ENCODE results near the gene ZNF606. TPM values are rescaled to one million over a fixed set of nuclear protein-coding genes. Genes with fewer than 3 reads are reported as not detected.
A peak's percentile ranks its signal among the peaks of the same experiment; 100 is the strongest.

The ZNF606 gene
- total RNA-seq, 2 experiments from 2014 or later = 11.1 to 13.6 TPM

GRCh38 chr19:58014141-58014540 lies 11.5 kb upstream of the ZNF606 start:
- intact Hi-C loops (cut with DNase I, micrococcal nuclease) = no loop called here
- peaks cover 22% of the 10 kb centered on the region for H3K36me3 Mint-ChIP-seq (ENCODE audit: low read depth)
- peaks cover 8% of the 10 kb centered on the region for H3K4me1 ChIP-seq (ENCODE audit: insufficient read depth, low read length)
- no peak overlapping the region for H3K27ac Mint-ChIP-seq
- H3K9me3 Mint-ChIP-seq = peaks cover 6% of the 10 kb centered on the region
- H3K4me3 ChIP-seq (ENCODE audit: low read length) = no peak overlapping the region
- no peak overlapping the region for H3K27ac ChIP-seq (ENCODE audit: low read depth in 1 of 2, low read length in 2 of 2)
- peaks cover 6% of the 10 kb centered on the region for H3K27me3 Mint-ChIP-seq
- H3K4me1 Mint-ChIP-seq (ENCODE audit: low read depth) = no peaks in the 10 kb centered on the region
- ChIA-PET CTCF (no interaction called here), POLR2A (no interaction called here)
- peaks cover 0 to 6% of the 10 kb centered on the region in 2 experiments for H3K27me3 ChIP-seq (ENCODE audit: control insufficient read depth in 1 of 2, insufficient read depth in 2 of 2, low read length in 2 of 2)
- H3K36me3 ChIP-seq (ENCODE audit: insufficient read depth, low read length) = no peaks in the 10 kb centered on the region
- H3K9me3 ChIP-seq (ENCODE audit: control insufficient read depth in 1 of 2, insufficient read depth in 1 of 2, low read length in 2 of 2) = peaks cover 39 to 80% of the 10 kb centered on the region in 2 experiments
- no peak for ATAC-seq (ENCODE audit: poor library complexity)
- no peak for DNase-seq
- TF ChIP-seq, protein P1, sequence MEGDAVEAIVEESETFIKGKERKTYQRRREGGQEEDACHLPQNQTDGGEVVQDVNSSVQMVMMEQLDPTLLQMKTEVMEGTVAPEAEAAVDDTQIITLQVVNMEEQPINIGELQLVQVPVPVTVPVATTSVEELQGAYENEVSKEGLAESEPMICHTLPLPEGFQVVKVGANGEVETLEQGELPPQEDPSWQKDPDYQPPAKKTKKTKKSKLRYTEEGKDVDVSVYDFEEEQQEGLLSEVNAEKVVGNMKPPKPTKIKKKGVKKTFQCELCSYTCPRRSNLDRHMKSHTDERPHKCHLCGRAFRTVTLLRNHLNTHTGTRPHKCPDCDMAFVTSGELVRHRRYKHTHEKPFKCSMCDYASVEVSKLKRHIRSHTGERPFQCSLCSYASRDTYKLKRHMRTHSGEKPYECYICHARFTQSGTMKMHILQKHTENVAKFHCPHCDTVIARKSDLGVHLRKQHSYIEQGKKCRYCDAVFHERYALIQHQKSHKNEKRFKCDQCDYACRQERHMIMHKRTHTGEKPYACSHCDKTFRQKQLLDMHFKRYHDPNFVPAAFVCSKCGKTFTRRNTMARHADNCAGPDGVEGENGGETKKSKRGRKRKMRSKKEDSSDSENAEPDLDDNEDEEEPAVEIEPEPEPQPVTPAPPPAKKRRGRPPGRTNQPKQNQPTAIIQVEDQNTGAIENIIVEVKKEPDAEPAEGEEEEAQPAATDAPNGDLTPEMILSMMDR (IDR thresholded peaks at IDR 0.05) = no peak
- H3K4me3 Mint-ChIP-seq = no peak overlapping the region

GRCh38 chr19:58010507-58010906 lies 7.9 kb upstream of the ZNF606 start:
- DNase-seq (no peak), ATAC-seq (ENCODE audit: poor library complexity) (no peak)
- Mint-ChIP-seq H3K4me1 (ENCODE audit: low read depth) (no peaks in the 10 kb centered on the region), H3K4me3 (peak overlapping the region; percentile 30), H3K9me3 (peaks cover 13% of the 10 kb centered on the region), H3K36me3 (ENCODE audit: low read depth) (peaks cover 47% of the 10 kb centered on the region), H3K27me3 (no peaks in the 10 kb centered on the region), H3K27ac (peak overlapping the region; percentile 42)
- ChIA-PET POLR2A (no interaction called here), CTCF (no interaction called here)
- TF ChIP-seq, protein P1 (IDR thresholded peaks at IDR 0.05) = no peak
- H3K27me3 ChIP-seq (ENCODE audit: control insufficient read depth in 1 of 2, insufficient read depth in 2 of 2, low read length in 2 of 2) = peaks cover 0 to 5% of the 10 kb centered on the region in 2 experiments
- peaks cover 73 to 74% of the 10 kb centered on the region in 2 experiments for H3K9me3 ChIP-seq (ENCODE audit: control insufficient read depth in 1 of 2, insufficient read depth in 1 of 2, low read length in 2 of 2)
- no peak overlapping the region for H3K27ac ChIP-seq (ENCODE audit: low read depth in 1 of 2, low read length in 2 of 2)
- no peak overlapping the region for H3K4me3 ChIP-seq (ENCODE audit: low read length)
- peaks cover 8% of the 10 kb centered on the region for H3K4me1 ChIP-seq (ENCODE audit: insufficient read depth, low read length)
- H3K36me3 ChIP-seq (ENCODE audit: insufficient read depth, low read length) = peaks cover 5% of the 10 kb centered on the region
- intact Hi-C loops (cut with DNase I, micrococcal nuclease) = no loop called here

DNA sequence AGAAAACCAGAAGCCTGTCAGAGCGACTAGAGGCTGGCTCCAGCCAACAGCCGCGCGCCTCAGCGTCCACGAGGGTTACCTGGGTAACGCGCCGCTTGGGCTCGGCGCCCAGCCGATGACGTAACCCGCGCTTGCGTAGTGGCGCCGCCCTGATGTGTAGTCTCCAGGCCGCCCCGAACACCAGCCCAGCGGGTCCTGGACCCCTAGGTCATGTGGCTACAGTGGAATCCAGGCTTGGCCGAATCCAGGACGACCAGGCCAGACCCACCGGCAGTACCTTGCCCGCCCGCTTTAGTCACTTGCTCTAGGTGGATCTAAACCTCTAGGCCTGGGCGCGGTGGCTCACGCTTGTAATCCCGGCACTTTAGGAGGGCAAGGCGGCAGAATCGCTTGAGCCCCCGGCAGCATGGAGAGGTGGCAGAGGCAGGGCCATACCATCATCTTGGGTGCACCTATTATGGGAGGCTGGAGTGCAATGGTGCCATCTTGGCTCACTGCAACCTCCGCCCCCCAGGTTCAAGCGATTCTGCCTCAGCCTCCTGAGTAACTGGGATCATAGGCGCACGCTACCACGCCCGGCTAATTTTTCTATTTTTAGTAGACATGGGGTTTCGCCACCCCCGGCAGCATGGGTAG lies 7.2 kb upstream of the ZNF606 start:
- peak in 10 of 14 experiments; percentile 5 to 72 (median 40) for DNase-seq
- H3K4me3 ChIP-seq (ENCODE audit: low read length) = peak overlapping the region; percentile 38
- TF ChIP-seq, protein P1 (IDR thresholded peaks at IDR 0.05) = no peak
- H3K27me3 ChIP-seq (ENCODE audit: control insufficient read depth in 1 of 2, insufficient read depth in 2 of 2, low read length in 2 of 2) = peaks cover 0 to 5% of the 10 kb centered on the region in 2 experiments
- ChIA-PET CTCF (no interaction called here), POLR2A (no interaction called here)
- peaks cover 8% of the 10 kb centered on the region for H3K4me1 ChIP-seq (ENCODE audit: insufficient read depth, low read length)
- no peak overlapping the region for H3K27ac ChIP-seq (ENCODE audit: low read depth in 1 of 2, low read length in 2 of 2)
- Mint-ChIP-seq H3K36me3 (ENCODE audit: low read depth) (peaks cover 55% of the 10 kb centered on the region), H3K4me3 (peak overlapping the region; percentile 66), H3K27me3 (no peaks in the 10 kb centered on the region), H3K9me3 (peaks cover 13% of the 10 kb centered on the region), H3K27ac (no peak overlapping the region), H3K4me1 (ENCODE audit: low read depth) (peaks cover under 1% of the 10 kb centered on the region)
- intact Hi-C loops (cut with DNase I, micrococcal nuclease) = loop anchor here in 1 of 2 experiments (10.0 kb wide), 2 partner anchors 285 to 1615 kb away; partner anchors contain the start of genes ZNF582 and ZNF671
- H3K9me3 ChIP-seq (ENCODE audit: control insufficient read depth in 1 of 2, insufficient read depth in 1 of 2, low read length in 2 of 2) = peaks cover 71 to 80% of the 10 kb centered on the region in 2 experiments
- H3K36me3 ChIP-seq (ENCODE audit: insufficient read depth, low read length) = peaks cover 5% of the 10 kb centered on the region
- peak; percentile 90 for ATAC-seq (ENCODE audit: poor library complexity)
